COLO668 (cell line): Measurements from ENCODE around the gene GNAO1.

Source experiments
- DNase-seq: peaks from one replicate; lab custom pipeline; 2025; ENCODE audit not compliant: unreplicated experiment; lab: John Stamatoyannopoulos, UW

GNAO1 gene

GRCh38 chr16:56191156-56191815 is at the start of gene GNAO1:
TSS of gene GNAO1 (plus strand) at chr16:56191489. CDS start at chr16:56192236, 747 bp downstream.
- DNase-seq = peak; percentile 94

DNA sequence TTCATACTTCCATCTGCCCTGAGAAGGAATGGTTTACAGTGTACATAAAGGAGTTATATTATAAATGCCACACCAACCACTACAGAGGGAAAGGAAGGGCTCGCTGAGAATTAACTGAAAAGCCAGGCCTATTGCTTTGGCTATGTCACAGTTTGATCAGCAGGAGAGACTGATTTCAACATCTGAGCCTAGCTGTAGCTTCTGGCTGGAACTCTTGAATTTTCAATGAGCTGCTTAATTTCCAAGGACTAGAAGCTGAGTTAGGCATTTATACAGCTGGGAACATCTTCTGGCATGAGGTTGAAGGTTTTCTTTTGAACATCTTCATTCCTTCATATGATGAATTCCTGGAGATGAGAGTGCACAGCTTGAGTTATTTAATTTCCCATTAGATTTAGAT is 47.6 kb upstream of the GNAO1 start:
- DNase-seq = no peak

- no peak for DNase-seq
Measured at GRCh38 chr16:56145369-56145768, 45.9 kb upstream of the GNAO1 start.

DNA sequence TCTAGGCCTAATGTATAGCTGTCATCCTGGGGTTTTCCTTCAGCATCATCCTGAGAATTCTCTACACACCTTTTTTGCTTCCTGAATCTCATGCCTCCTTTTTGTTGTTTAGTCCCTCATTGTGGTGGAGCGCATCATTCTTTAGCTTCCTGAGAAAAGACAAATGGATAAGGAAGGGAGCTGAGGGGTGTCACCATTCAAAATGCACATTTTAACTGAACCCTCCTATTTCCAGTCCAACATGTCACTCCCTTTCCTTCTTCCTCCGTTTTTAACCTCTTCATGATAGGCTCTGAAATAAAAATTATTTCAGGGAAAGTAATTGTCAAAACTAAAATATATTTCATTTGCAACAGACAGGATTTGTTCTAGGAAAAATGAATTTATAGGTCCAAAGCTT is 39.7 kb upstream of the GNAO1 start:
- no peak for DNase-seq

DNA sequence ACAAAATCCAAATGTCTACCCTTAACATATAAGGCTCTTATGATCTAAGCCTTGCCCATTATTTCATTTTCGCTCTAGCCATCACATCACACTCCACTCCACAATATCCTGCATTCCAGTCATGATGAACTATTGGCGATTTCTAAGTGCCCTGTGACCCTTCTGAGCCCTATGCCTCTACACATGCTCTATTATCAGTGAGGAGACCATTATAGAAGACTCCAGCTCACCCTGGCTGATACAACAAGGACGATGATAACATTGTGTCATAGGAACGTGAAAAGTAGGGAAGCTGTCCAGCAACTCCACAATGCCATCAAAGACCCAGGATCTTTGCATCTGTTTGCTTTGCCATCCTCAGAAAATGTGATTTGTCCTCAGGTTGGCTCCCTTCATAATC is 29.6 kb upstream of the GNAO1 start:
- DNase-seq = no peak

- DNase-seq = no peak
Measured at GRCh38 chr16:56163089-56163488, 28.2 kb upstream of the GNAO1 start.

DNA sequence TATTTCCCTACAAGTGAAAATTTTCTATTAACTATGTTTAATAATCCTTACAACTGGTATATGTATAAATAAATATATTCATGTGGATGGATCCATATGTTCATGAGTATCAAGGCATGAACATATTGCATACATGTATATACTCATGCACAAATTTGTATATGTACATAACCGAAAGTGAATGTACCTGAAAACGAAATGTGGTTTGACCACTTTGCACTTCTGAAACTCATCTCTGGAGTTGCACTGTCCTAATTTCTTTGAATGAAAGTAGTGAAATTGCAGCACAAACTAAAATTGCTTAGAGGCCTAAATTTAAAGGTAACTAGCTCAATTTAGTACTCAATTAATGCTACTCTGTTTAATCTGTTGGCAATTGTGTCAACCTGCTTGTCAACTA is 27.4 kb upstream of the GNAO1 start:
- no peak for DNase-seq

GRCh38 chr16:56164636-56165035 is 26.7 kb upstream of the GNAO1 start:
- no peak for DNase-seq

GRCh38 chr16:56174411-56174810 is 16.9 kb upstream of the GNAO1 start:
- no peak for DNase-seq

DNA sequence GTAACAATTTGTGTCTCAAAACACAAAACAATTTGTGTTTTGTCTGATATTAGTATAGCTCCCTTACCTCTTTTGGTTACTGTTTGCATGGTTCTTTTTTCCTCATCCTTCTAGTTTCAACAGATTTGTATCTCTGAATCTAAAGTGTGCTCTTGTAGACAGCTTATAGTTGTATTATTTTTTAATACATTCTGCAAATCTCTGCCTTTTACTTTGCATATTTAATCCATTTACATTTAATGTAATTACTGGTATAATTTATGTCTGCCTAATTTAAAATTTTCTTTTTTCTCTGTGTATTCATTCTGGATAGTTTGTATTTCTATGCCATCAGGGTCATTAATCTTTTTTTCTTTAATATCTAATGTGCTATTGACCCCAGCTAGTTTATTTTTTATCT is 9.9 kb upstream of the GNAO1 start:
- DNase-seq = no peak

GRCh38 chr16:56183266-56183665 is 8.0 kb upstream of the GNAO1 start:
- DNase-seq = no peak

GRCh38 chr16:56190048-56190676 is 1.1 kb upstream of the GNAO1 start:
- no peak for DNase-seq

GRCh38 chr16:56190677-56191155 is 573 bp upstream of the GNAO1 start:
- no peak for DNase-seq

DNA sequence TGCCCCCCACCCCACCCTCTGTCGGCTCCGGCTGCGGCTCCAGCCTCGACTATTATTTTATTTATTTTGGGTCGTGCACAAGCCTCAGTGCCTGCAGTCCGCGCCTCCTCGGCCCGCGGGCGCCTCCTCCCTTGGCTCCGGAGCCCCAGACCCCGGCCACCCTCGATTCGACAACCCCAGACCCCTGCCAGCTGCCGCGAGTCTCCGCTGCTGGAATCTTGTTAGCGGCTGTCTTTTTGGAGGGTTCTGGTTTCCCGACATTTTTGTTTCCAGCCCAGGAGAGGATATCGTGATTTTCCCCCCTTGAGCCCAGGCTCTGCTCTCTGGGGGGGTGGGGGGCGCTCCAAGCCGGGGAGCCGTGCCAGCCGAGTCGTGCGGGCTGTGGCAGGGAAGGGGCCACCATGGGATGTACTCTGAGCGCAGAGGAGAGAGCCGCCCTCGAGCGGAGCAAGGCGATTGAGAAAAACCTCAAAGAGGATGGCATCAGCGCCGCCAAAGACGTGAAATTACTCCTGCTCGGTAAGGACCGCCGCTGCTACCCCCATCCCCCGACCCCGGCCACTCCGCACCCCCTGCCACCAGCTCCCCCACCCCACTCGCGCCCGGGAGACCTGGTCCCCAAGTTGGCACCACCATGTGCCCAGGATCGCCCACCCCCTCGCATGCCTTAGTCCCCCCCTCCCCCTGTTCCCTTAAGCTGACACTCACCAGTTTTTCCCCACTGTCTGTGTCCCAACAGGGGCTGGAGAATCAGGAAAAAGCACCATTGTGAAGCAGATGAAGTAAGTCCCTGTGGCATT is 746 bp downstream of the GNAO1 start:
- peak; percentile 20 for DNase-seq

- no peak for DNase-seq
Measured at GRCh38 chr16:56192635-56192945, 1.3 kb downstream of the GNAO1 start.

GRCh38 chr16:56192986-56193945 is 2.0 kb downstream of the GNAO1 start:
- peak; percentile 15 for DNase-seq

- peak; percentile 93 for DNase-seq
Measured at GRCh38 chr16:56193951-56194726, 2.9 kb downstream of the GNAO1 start.

DNA sequence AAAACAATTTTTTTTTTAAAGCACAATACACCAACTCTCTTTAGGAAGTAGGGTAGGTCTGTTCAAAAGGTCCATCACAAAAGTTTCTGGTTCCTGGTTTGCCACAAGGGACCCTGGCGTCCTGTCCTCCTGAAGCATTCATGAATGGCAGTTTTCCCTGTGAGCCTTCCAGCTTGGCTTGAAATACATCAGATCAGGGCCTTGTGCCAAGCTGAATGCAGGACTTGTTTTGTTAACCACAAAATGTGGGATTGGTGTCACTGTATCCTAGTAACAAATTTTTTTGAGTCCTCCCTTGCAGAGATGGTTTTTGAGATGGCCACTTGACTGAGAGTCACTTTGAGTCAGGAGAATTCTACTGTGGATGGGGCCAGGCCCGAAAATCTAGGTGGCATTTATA is 3.9 kb downstream of the GNAO1 start:
- DNase-seq = peak; percentile 8

DNA sequence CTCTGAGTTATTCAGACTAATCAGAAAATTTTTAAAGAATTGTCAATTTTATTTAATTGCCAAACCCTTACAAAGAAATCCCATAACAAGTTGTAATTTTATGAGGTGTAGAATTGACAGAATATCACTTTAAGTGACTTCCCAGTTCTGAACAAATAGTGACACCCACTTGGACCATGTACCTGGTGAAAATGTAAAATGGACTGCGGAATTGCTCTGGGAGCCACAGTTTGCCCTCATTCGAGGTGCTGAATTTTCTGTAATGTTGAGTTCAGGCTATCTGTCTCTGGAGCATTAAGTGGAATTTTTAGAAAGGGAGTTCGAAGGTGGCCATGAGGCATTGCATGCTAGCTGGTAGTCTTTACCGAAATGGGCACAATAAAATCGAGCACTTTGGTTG is 5.1 kb downstream of the GNAO1 start:
- DNase-seq = no peak
